HG03159 (cell line): ENCODE measurements around the gene RAB5A.
"Not testable (repeated sequence)": the region's sequence is repeated elsewhere in the genome, so short reads cannot be mapped to it uniquely, and the experiment has no call there.

Source experiments
- ATAC-seq: cut with Tn5 transposase; IDR thresholded peaks from one replicate; pipeline ENCODE4 v1.9.1; 2021; ENCODE audit warnings: mild to moderate bottlenecking, moderate library complexity; ENCODE audit not compliant: unreplicated experiment

Gene RAB5A

GRCh38 chr3:19947549-19948225 lies 790 bp downstream of the RAB5A start:
- ATAC-seq = peak; percentile 19

- ATAC-seq = no peak
Measured at GRCh38 chr3:19948226-19948591, 1.3 kb downstream of the RAB5A start.

- ATAC-seq = no peak
Measured at GRCh38 chr3:19950316-19950715, 3.4 kb downstream of the RAB5A start.

- no peak for ATAC-seq
Measured at GRCh38 chr3:19954676-19955075, 7.8 kb downstream of the RAB5A start.

- ATAC-seq = not testable (repeated sequence)
Measured at GRCh38 chr3:19957354-19957753, 10.5 kb downstream of the RAB5A start.

GRCh38 chr3:19959505-19959904 lies 12.6 kb downstream of the RAB5A start:
- no peak for ATAC-seq

- ATAC-seq = no peak
Measured at GRCh38 chr3:19960696-19961095, 13.8 kb downstream of the RAB5A start.

- ATAC-seq = no peak
Measured at GRCh38 chr3:19961960-19962359, 15.1 kb downstream of the RAB5A start.

GRCh38 chr3:19967208-19967607 lies 20.3 kb downstream of the RAB5A start:
- ATAC-seq = no peak

- no peak for ATAC-seq
Measured at GRCh38 chr3:19967812-19968211, 20.9 kb downstream of the RAB5A start.

DNA sequence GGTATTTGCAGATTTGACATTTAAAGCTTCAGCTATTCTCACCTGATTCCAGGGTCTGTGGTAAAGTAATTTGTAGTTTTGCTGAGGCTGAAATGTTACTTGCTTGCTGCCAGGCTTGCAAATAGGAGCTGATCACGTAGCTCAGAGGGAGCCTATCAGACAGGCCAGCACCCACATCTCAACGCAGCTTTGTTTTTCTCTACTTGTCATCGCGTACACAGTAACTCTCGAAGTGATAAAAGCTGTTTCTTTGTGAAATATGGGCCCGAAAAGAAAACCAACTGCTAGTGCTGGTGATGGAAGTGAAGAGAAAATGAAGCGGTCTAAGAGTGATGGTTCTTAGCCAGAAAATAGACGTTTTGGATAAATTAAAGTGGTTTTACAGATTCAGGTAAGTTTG lies 23.4 kb downstream of the RAB5A start:
- ATAC-seq = no peak

GRCh38 chr3:19972054-19972453 lies 25.2 kb downstream of the RAB5A start:
- ATAC-seq = no peak

GRCh38 chr3:19988904-19989303 lies 42.0 kb downstream of the RAB5A start:
- ATAC-seq = not testable (repeated sequence)

- no peak for ATAC-seq
Measured at GRCh38 chr3:19994796-19995195, 47.9 kb downstream of the RAB5A start.

- ATAC-seq = no peak
Measured at GRCh38 chr3:19997502-19997901, 50.6 kb downstream of the RAB5A start.

GRCh38 chr3:20001932-20002331 lies 55.0 kb downstream of the RAB5A start:
- ATAC-seq = no peak

- ATAC-seq = no peak
Measured at GRCh38 chr3:20007960-20008359, 61.1 kb downstream of the RAB5A start.

GRCh38 chr3:20008646-20009045 lies 61.7 kb downstream of the RAB5A start:
- ATAC-seq = no peak

DNA sequence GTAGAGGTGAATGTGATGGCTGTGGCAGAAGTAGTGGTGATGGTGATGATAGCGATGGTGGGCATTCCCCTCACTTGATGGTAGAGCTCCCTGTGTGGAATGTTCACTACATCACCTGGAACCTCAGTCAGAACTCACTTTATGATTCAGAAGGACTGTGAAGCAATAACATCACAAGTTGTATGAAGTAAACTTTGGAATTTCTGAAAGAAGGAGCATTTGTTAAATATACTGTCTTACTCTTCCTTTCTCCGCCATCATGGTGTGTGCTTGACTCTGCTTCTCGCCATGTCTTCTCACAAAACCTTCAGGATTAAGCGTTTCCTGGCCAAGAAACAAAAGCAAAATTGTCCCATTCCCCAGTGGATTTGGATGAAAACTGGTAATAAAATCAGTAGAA lies 65.3 kb downstream of the RAB5A start, which contains the start of gene PP2D1:
TSS of gene PP2D1 (minus strand) at position 101 of the 400 bp plus-strand sequence. CDS start 192 bp downstream, outside the sequence.
- ATAC-seq = no peak

GRCh38 chr3:20013396-20013795 lies 66.5 kb downstream of the RAB5A start:
- no peak for ATAC-seq

- no peak for ATAC-seq
Measured at GRCh38 chr3:20015525-20015924, 68.6 kb downstream of the RAB5A start.

GRCh38 chr3:20016076-20016475 lies 69.2 kb downstream of the RAB5A start:
- not testable (repeated sequence) for ATAC-seq
